Testis (tissue), 2 donors: Measurements from ENCODE around the gene AMIGO2.
"Not testable (repeated sequence)": the region's sequence is repeated elsewhere in the genome, so short reads cannot be mapped to it uniquely, and the experiment has no call there.

ENCODE experiments used
- POLR2A ChIP-seq: fragments of 450-650 bp; IDR thresholded peaks from one replicate; pipeline ENCODE4 v1.6.1; 2017; ENCODE audit warnings: antibody characterized with exemption, mild to moderate bottlenecking, moderate library complexity
- TF ChIP-seq, protein P1 (sequence below), 3 experiments: fragments of 450-650 bp in 2 of 3; fragments of 200-600 bp in 1 of 3; sonication (generic) in 1 of 3; IDR thresholded peaks; one replicate each; pipeline ENCODE4 v1.5.1; 2016 to 2019; ENCODE audit warnings: antibody characterized with exemption in 3 of 3, mild to moderate bottlenecking in 2 of 3, moderate library complexity in 1 of 3

DNA sequence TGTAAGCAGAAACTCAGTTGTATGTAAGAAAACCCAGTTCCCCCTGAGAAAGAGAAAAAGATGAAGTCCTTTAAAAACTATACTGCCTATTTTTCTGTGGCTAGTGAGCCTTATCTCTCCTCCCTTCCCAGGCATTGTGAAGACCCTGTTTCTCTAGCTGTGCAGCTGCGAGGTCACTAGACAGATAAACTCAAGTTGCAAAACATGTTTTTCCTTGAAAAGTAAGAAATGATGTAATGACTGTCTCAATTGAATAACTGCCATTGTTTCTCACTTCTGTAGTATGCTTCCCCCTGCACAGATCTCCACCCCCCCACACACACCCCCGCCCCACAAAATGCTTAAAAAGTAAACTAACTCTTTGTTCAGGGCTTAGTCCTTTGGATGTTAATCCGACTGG lies 23.9 kb downstream of the AMIGO2 start:
- TF ChIP-seq, protein P1, sequence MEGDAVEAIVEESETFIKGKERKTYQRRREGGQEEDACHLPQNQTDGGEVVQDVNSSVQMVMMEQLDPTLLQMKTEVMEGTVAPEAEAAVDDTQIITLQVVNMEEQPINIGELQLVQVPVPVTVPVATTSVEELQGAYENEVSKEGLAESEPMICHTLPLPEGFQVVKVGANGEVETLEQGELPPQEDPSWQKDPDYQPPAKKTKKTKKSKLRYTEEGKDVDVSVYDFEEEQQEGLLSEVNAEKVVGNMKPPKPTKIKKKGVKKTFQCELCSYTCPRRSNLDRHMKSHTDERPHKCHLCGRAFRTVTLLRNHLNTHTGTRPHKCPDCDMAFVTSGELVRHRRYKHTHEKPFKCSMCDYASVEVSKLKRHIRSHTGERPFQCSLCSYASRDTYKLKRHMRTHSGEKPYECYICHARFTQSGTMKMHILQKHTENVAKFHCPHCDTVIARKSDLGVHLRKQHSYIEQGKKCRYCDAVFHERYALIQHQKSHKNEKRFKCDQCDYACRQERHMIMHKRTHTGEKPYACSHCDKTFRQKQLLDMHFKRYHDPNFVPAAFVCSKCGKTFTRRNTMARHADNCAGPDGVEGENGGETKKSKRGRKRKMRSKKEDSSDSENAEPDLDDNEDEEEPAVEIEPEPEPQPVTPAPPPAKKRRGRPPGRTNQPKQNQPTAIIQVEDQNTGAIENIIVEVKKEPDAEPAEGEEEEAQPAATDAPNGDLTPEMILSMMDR (IDR thresholded peaks at IDR 0.05) = not testable (repeated sequence)
- not testable (repeated sequence) for TF ChIP-seq POLR2A
